Neural crest cell (in vitro differentiated cells): ENCODE measurements around the gene TMEM151B. TPM values are rescaled to one million over a fixed set of nuclear protein-coding genes. Genes with fewer than 3 reads are reported as not detected.

ENCODE experiments used
- DNase-seq: peaks from one replicate; pipeline ENCODE4 v3.0.0; 2021; ENCODE audit warnings: low read depth, mixed read lengths, low spot score
- H3K27ac Mint-ChIP-seq: one replicate; pipeline ENCODE4 v1.8.0; 2021; ENCODE audit warnings: mild to moderate bottlenecking, mixed read lengths; ENCODE audit not compliant: unreplicated experiment
- H3K27me3 Mint-ChIP-seq: 2 replicates; pipeline ENCODE4 v1.8.0; 2021; ENCODE audit warnings: low read depth, mild to moderate bottlenecking, mixed read lengths
- H3K36me3 Mint-ChIP-seq: 2 replicates; pipeline ENCODE4 v1.8.0; 2021; ENCODE audit warnings: low read depth, mild to moderate bottlenecking, mixed read lengths
- H3K4me1 Mint-ChIP-seq: 2 replicates; pipeline ENCODE4 v1.8.0; 2021; ENCODE audit warnings: mixed read lengths
- H3K4me3 Mint-ChIP-seq: one replicate; pipeline ENCODE4 v1.8.0; 2021; ENCODE audit warnings: mild to moderate bottlenecking, mixed read lengths
- H3K9me3 Mint-ChIP-seq: 2 replicates; pipeline ENCODE4 v1.8.0; 2021; ENCODE audit warnings: mixed read lengths
- total RNA-seq: library from RNA; stranded (reverse); gene quantifications from 2 replicates; pipeline ENCODE4 v1.2.1, GENCODE V29; 2021
- TF ChIP-seq, protein P1 (sequence below): fragments of 200-600 bp; sonication (generic); conservative IDR thresholded peaks from 2 replicates; pipeline ENCODE4 v1.5.0; 2021; ENCODE audit warnings: antibody characterized with exemption, mild to moderate bottlenecking

The TMEM151B gene
- total RNA-seq, 1 donor from 2014 or later, result 21.2 TPM

DNA sequence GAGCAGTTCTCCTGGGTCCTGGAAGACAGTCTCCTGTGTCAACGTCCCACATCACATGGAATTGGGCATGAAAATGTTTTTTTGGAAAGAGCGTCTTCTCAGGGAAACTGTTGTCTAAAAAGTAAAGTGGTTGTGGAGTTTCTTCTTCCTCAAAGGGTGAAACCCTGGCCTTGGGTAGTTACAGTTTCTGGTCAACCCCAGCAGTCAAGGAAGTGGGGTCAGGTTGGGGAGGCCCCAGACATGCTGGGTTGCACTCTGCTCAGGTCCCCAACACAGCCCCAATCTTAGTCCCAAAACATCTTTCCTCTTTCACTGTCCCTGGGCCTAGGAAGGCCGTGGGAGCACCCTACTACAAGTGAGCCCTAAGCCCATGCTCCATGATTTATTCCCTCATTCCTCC lies 3.9 kb upstream of the TMEM151B start:
- DNase-seq, result no peak
- Mint-ChIP-seq H3K27ac (peak overlapping the region; percentile 24), H3K36me3 (no peaks in the 10 kb centered on the region), H3K9me3 (no peaks in the 10 kb centered on the region), H3K4me1 (peaks cover 70% of the 10 kb centered on the region), H3K27me3 (peaks cover 19% of the 10 kb centered on the region), H3K4me3 (peak overlapping the region; percentile 89)
- TF ChIP-seq, protein P1, sequence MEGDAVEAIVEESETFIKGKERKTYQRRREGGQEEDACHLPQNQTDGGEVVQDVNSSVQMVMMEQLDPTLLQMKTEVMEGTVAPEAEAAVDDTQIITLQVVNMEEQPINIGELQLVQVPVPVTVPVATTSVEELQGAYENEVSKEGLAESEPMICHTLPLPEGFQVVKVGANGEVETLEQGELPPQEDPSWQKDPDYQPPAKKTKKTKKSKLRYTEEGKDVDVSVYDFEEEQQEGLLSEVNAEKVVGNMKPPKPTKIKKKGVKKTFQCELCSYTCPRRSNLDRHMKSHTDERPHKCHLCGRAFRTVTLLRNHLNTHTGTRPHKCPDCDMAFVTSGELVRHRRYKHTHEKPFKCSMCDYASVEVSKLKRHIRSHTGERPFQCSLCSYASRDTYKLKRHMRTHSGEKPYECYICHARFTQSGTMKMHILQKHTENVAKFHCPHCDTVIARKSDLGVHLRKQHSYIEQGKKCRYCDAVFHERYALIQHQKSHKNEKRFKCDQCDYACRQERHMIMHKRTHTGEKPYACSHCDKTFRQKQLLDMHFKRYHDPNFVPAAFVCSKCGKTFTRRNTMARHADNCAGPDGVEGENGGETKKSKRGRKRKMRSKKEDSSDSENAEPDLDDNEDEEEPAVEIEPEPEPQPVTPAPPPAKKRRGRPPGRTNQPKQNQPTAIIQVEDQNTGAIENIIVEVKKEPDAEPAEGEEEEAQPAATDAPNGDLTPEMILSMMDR, result no peak

DNA sequence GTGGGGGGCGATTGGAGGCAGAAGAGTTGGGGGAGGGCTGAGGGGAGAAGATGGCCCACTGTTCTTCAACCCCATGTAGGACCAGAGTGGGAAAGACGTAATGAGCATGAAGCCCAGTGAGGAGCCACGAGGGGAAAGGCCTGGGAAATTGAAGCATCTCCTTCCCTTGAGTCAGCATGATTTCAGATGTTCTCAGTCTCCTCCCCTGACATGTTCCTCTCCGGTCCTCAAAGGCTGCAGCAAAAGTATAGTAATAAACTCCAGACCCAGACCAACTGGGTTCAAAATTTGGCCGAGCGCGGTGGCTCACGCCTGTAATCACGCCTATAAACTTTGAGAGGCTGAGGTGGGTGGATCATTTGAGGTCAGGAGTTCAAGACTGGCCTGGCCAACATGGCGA lies 3.0 kb upstream of the TMEM151B start:
- Mint-ChIP-seq H3K4me3 (peak overlapping the region; percentile 89), H3K27me3 (peaks cover 19% of the 10 kb centered on the region), H3K27ac (peak overlapping the region; percentile 12), H3K9me3 (no peaks in the 10 kb centered on the region), H3K36me3 (no peaks in the 10 kb centered on the region), H3K4me1 (peaks cover 77% of the 10 kb centered on the region)
- DNase-seq, result no peak
- TF ChIP-seq, protein P1, result no peak

DNA sequence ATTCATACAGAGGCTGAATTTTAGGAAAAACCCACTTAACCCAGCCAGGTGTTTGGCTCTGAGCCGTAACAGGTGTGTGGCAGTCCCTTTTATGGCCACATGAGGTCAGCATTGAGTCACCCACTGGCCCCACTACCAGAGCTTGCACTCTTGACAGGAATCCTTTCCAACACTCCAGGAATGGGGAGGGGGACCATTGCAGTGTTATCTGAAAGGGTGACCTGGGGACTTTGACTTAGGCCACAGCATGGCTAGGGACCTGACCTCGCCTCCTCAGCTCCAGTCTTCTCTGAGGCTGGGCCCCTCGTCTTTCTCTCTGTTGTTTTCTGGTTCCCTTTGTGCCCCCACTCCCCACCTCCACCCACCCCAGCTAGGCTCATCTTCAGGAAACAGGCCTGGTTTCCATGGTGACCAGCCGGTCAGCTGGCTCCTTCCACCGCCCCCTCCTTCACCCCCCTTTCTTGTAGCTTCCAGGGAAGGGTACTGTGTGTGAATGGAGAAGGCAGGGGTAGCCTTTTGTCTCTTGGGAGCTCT lies 2.1 kb upstream of the TMEM151B start:
- H3K4me3 Mint-ChIP-seq, result peak overlapping the region; percentile 89
- H3K27ac Mint-ChIP-seq, result peak overlapping the region; percentile 87
- peak; percentile 60 for DNase-seq
- TF ChIP-seq, protein P1, result peak; percentile 97
- H3K9me3 Mint-ChIP-seq, result no peaks in the 10 kb centered on the region
- no peaks in the 10 kb centered on the region for H3K36me3 Mint-ChIP-seq
- peaks cover 75% of the 10 kb centered on the region for H3K4me1 Mint-ChIP-seq
- H3K27me3 Mint-ChIP-seq, result peaks cover 22% of the 10 kb centered on the region

DNA sequence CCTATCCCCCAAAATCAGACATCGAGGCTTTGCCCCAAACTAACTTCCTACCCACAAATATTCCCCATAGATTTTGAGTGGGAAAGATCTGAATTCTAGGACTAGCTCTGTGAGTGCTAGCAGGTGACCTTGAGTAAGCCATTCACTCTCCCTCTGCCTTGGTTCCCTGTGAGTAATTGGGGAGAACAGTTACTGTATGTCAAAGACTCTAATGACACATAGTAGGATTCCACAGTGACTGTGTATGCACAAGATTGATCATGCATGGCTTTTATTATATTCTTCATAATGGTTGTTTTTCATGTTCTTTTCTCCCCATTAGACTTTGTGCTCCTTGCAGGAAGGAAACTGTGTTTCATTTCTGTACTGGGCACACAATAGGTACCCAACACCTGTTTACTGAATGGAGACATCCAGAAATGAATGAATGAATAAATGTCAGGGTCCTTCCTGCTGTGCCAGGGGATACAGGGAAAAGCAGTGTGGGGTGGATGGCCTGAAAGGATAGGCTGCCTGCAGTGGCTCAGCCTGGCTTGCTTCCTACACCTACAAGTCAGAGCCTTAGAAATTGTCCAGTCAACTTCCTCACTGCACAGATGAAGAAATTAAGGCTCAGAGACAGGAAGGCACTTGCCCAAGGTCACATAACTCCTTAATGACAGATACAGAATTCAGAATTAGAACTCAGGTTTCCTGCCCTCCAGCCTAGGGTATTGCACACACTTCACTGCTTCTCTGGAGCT lies 901 bp upstream of the TMEM151B start:
- no peak for DNase-seq
- Mint-ChIP-seq H3K4me1 (peaks cover 65% of the 10 kb centered on the region), H3K36me3 (peaks cover 2% of the 10 kb centered on the region), H3K27me3 (peaks cover 22% of the 10 kb centered on the region), H3K9me3 (no peaks in the 10 kb centered on the region), H3K27ac (no peak overlapping the region), H3K4me3 (peak overlapping the region; percentile 89)
- TF ChIP-seq, protein P1, result no peak

DNA sequence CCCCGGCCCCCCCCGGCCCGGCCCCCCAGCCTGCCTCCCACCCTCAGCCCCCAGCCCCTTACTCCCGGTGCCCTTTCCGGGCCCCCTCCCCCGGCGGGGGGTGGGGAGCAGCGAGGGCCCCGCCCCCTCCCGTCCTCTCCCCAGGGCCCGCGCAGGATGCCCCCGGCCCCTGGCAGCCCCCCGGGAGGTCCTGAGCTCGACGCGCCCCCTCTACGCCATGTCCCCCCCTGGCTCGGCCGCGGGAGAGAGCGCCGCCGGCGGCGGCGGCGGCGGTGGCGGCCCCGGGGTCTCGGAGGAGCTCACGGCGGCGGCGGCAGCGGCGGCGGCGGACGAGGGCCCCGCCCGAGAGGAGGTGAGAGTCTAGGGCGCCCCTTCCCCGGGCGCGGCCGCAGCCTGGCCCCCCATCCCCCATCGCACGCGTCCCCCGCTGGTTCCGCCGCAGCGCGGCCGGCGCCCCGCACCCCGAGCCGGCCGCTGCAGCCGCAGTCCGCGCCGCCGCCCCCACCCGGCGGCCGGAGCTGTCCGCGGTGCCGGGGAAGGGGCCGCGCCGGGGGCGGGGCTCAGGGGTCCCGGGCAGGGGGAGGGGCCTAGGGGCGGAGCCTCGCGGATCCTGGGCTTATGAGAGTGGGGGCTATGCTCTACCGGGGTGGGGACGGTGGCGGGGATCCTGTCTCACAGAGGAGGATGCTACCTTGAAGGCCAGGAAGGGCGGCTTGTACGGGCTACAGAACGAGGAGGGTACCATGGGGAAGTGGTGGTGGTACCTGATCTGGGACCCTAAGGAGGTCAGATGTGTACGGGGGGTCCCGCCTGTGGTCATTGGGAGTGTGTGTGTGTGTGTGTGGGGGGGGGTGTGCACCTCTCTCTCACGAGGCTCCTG lies 516 bp downstream of the TMEM151B start:
- Mint-ChIP-seq H3K27me3 (peaks cover 22% of the 10 kb centered on the region), H3K27ac (peak overlapping the region; percentile 62), H3K4me1 (peaks cover 62% of the 10 kb centered on the region), H3K4me3 (peak overlapping the region; percentile 89), H3K36me3 (peaks cover 4% of the 10 kb centered on the region), H3K9me3 (no peaks in the 10 kb centered on the region)
- DNase-seq, result peak; percentile 64
- TF ChIP-seq, protein P1, result no peak
